Left ventricle myocardium inferior (tissue), 1 donor: Measurements from ENCODE around the gene SLC38A3. TPM values are rescaled to one million over a fixed set of nuclear protein-coding genes. Genes with fewer than 3 reads are reported as not detected.

ENCODE experiments used
- DNase-seq: peaks from one replicate; pipeline ENCODE4 v3.0.0-alpha.2; 2020
- H3K27ac ChIP-seq: fragments of 200-600 bp; replicated peaks from 2 replicates; pipeline ENCODE4 v1.8.0; 2021
- H3K27me3 ChIP-seq: fragments of 200-600 bp; 2 replicates; pipeline ENCODE4 v1.8.0; 2021; ENCODE audit warnings: low read depth
- H3K36me3 ChIP-seq: fragments of 200-600 bp; 2 replicates; pipeline ENCODE4 v1.8.0; 2021
- H3K4me1 ChIP-seq: fragments of 200-600 bp; 2 replicates; pipeline ENCODE4 v1.8.0; 2021
- H3K4me3 ChIP-seq: fragments of 200-600 bp; 2 replicates; pipeline ENCODE4 v1.8.0; 2021; ENCODE audit warnings: mild to moderate bottlenecking, moderate library complexity
- H3K9me3 ChIP-seq: fragments of 200-600 bp; replicated peaks from 2 replicates; pipeline ENCODE4 v1.8.0; 2021
- CTCF ChIP-seq: fragments of 200-600 bp; IDR thresholded peaks from 2 replicates; pipeline ENCODE4 v1.8.0; 2021; ENCODE audit warnings: antibody characterized with exemption, mild to moderate bottlenecking, borderline replicate concordance
- intact Hi-C: fragments of 100-400 bp; cut with micrococcal nuclease; formaldehyde crosslinking; loops from one replicate; pipeline ENCODE4 v1.11.0; 2022
- total RNA-seq: library from RNA; stranded (reverse); fragmentation: NEBNext Ultra II Directional; extraction: Animal tissue kit (Norgen Biotek cat#: 25700); gene quantifications from one replicate; pipeline ENCODE4 v1.2.1, GENCODE V29; 2021
- donor health status: DM: no; HTN: yes; CAD: no; lungs with severe emphysema.

The SLC38A3 gene
- total RNA-seq, 1 donor from 2014 or later, result 10.4 TPM

- Histone ChIP-seq H3K27me3 (peaks cover 62% of the 10 kb centered on the region), H3K4me3 (peak overlapping the region; percentile 74), H3K27ac (peak overlapping the region; percentile 84), H3K36me3 (no peaks in the 10 kb centered on the region), H3K4me1 (peaks cover 30% of the 10 kb centered on the region), H3K9me3 (no peaks in the 10 kb centered on the region)
- TF ChIP-seq CTCF, result no peak
- DNase-seq, result no peak
- intact Hi-C loops, result no loop called here
These were observed 965 bp upstream of the SLC38A3 start for GRCh38 chr3:50203809-50204803.

GRCh38 chr3:50205413-50206276, 574 bp downstream of the SLC38A3 start:
- TF ChIP-seq CTCF, result no peak
- DNase-seq, result peak; percentile 57
- peak overlapping the region; percentile 84 for H3K27ac ChIP-seq
- H3K36me3 ChIP-seq, result no peaks in the 10 kb centered on the region
- H3K4me1 ChIP-seq, result peaks cover 30% of the 10 kb centered on the region
- peak overlapping the region; percentile 74 for H3K4me3 ChIP-seq
- H3K9me3 ChIP-seq, result no peaks in the 10 kb centered on the region
- peaks cover 51% of the 10 kb centered on the region for H3K27me3 ChIP-seq
- intact Hi-C loops, result no loop called here

- TF ChIP-seq CTCF, result no peak
- DNase-seq, result no peak
- H3K36me3 ChIP-seq, result no peaks in the 10 kb centered on the region
- no peaks in the 10 kb centered on the region for H3K9me3 ChIP-seq
- peaks cover 36% of the 10 kb centered on the region for H3K27me3 ChIP-seq
- H3K4me3 ChIP-seq, result no peak overlapping the region
- intact Hi-C loops, result no loop called here
- H3K27ac ChIP-seq, result no peak overlapping the region
- H3K4me1 ChIP-seq, result peaks cover 30% of the 10 kb centered on the region
These were observed 2.4 kb downstream of the SLC38A3 start for GRCh38 chr3:50207359-50208042.

- Histone ChIP-seq H3K4me1 (peaks cover 30% of the 10 kb centered on the region), H3K27ac (no peak overlapping the region), H3K4me3 (no peak overlapping the region), H3K36me3 (no peaks in the 10 kb centered on the region), H3K27me3 (peaks cover 23% of the 10 kb centered on the region), H3K9me3 (no peaks in the 10 kb centered on the region)
- TF ChIP-seq CTCF, result no peak
- DNase-seq, result peak; percentile 36
- intact Hi-C loops, result no loop called here
These were observed 3.7 kb downstream of the SLC38A3 start for GRCh38 chr3:50208677-50209344.

GRCh38 chr3:50210176-50210509, 5.1 kb downstream of the SLC38A3 start:
- TF ChIP-seq CTCF, result no peak
- Histone ChIP-seq H3K27me3 (peaks cover 9% of the 10 kb centered on the region), H3K4me1 (peaks cover 21% of the 10 kb centered on the region), H3K9me3 (no peaks in the 10 kb centered on the region), H3K4me3 (no peak overlapping the region), H3K27ac (no peak overlapping the region), H3K36me3 (no peaks in the 10 kb centered on the region)
- intact Hi-C loops, result no loop called here
- no peak for DNase-seq
